HCT116 (cell line): ENCODE data around the gene ARL15. TPM values are rescaled to one million over a fixed set of nuclear protein-coding genes. Genes with fewer than 3 reads are reported as not detected.

Source experiments
- ATAC-seq: fragments of 200-7000 bp; cut with Tn5 transposase; 2 replicates; pipeline ENCODE4 v1.9.1; 2020; ENCODE audit warnings: mild to moderate bottlenecking, moderate library complexity
- BruUV-seq: library from RNA; stranded (reverse); fragments of 400-500 nt; replicated peaks from 2 replicates; lab custom pipeline; 2021; lab: Mats Ljungman, UMichigan
- CTCF ChIA-PET: fragments of 300-600 bp; sonication (Branson Sonifier 250); formaldehyde crosslinking; loops from one replicate; lab custom pipeline; 2021; ENCODE audit warnings: antibody characterized with exemption; lab: Charles Lee
- POLR2A ChIA-PET: fragments of 300-600, 350-600 bp; sonication (Branson Sonifier 250); formaldehyde crosslinking; loops from one replicate; lab custom pipeline; 2021; ENCODE audit warnings: antibody characterized with exemption; lab: Charles Lee
- RAD21 ChIA-PET, 2 experiments: fragments of 300-600 bp; sonication (Branson Sonifier 250); formaldehyde crosslinking; loops; one replicate each; lab custom pipeline; 2023; ENCODE audit warnings: low total read pairs in 2 of 2; ENCODE audit not compliant: uncharacterized antibody in 2 of 2, unreplicated experiment in 2 of 2, low non-redundant PET in 1 of 2; lab: Charles Lee
- DNase-seq: peaks from one replicate; pipeline ENCODE4 v3.0.0-alpha.2; 2010; ENCODE audit warnings: low read depth, low spot score
- H2AFZ ChIP-seq: fragments of 200-600 bp; shearing (Covaris generic), sonication (generic); 2 replicates; pipeline ENCODE4 v1.6.1; 2017; ENCODE audit warnings: low read depth, mixed run types, mixed read lengths, antibody characterized with exemption, low read length; ENCODE audit not compliant: poor library complexity, severe bottlenecking
- H3K27ac ChIP-seq: 2 replicates; pipeline ENCODE4 v1.5.1; 2012; ENCODE audit warnings: low read depth, low read length
- H3K27me3 ChIP-seq: fragments of 200-600 bp; sonication (generic); 2 replicates; pipeline ENCODE4 v1.6.1; 2016; ENCODE audit warnings: mixed run types, low read length, mixed read lengths; ENCODE audit not compliant: insufficient read depth
- H3K36me3 ChIP-seq, 2 experiments: fragments of 200-500 bp in 1 of 2; fragments of 200-600 bp in 1 of 2; sonication (Bioruptor generic) in 1 of 2; sonication (generic) in 1 of 2; 2 replicates each; pipeline versions ENCODE4 v1.5.1 to v1.6.1; 2014 to 2016; ENCODE audit warnings: low read length in 2 of 2, inconsistent platforms in 1 of 2, mixed read lengths in 1 of 2, mixed run types in 1 of 2; ENCODE audit not compliant: insufficient read depth in 2 of 2, control insufficient read depth in 1 of 2
- H3K4me1 ChIP-seq, 2 experiments: fragments of 200-600 bp in 1 of 2; sonication (generic) in 1 of 2; 2 replicates each; pipeline versions ENCODE4 v1.5.1 to v1.6.1; 2012 to 2017; ENCODE audit warnings: low read length in 2 of 2, inconsistent platforms in 1 of 2, mild to moderate bottlenecking in 1 of 2, mixed read lengths in 1 of 2, mixed run types in 1 of 2, moderate library complexity in 1 of 2; ENCODE audit not compliant: insufficient read depth in 2 of 2, control insufficient read depth in 1 of 2
- H3K4me2 ChIP-seq: fragments of 200-600 bp; sonication (generic); 2 replicates; pipeline ENCODE4 v1.6.1; 2017; ENCODE audit warnings: mixed run types, low read length, mixed read lengths
- H3K4me3 ChIP-seq, 2 experiments: fragments of 200-600 bp in 1 of 2; sonication (generic) in 1 of 2; replicated peaks in 1 of 2; 2 replicates each; pipeline ENCODE4 v1.5.1; 2011 to 2016; ENCODE audit warnings: low read length in 2 of 2, control low read depth in 1 of 2, low read depth in 1 of 2, mild to moderate bottlenecking in 1 of 2, mixed read lengths in 1 of 2, mixed run types in 1 of 2
- H3K79me2 ChIP-seq: fragments of 200-600 bp; sonication (generic); 2 replicates; pipeline ENCODE4 v1.6.1; 2017; ENCODE audit warnings: mild to moderate bottlenecking, mixed run types, low read length, moderate library complexity, mixed read lengths; ENCODE audit not compliant: insufficient read depth
- H3K9ac ChIP-seq: fragments of 200-600 bp; sonication (generic); 2 replicates; pipeline ENCODE4 v1.6.1; 2016; ENCODE audit warnings: low read length, mixed read lengths
- H3K9me2 ChIP-seq: fragments of 200-600 bp; sonication (generic), shearing (Covaris generic); 2 replicates; pipeline ENCODE4 v1.6.1; 2017; ENCODE audit warnings: mixed run types, mild to moderate bottlenecking, moderate library complexity; ENCODE audit not compliant: insufficient read depth
- H3K9me3 ChIP-seq, 2 experiments: fragments of 200-500 bp in 1 of 2; fragments of 200-600 bp in 1 of 2; sonication (Bioruptor generic) in 1 of 2; sonication (generic) in 1 of 2; 2 replicates each; pipeline ENCODE4 v1.6.1; 2014 to 2017; ENCODE audit warnings: low read length in 2 of 2, mixed read lengths in 2 of 2, inconsistent platforms in 1 of 2, low read depth in 1 of 2, mild to moderate bottlenecking in 1 of 2, mixed run types in 1 of 2, moderate library complexity in 1 of 2; ENCODE audit not compliant: control insufficient read depth in 1 of 2, insufficient read depth in 1 of 2
- H4K20me1 ChIP-seq: fragments of 200-600 bp; sonication (generic), shearing (Covaris generic); 2 replicates; pipeline ENCODE4 v1.6.1; 2017; ENCODE audit warnings: mixed run types, mild to moderate bottlenecking, moderate library complexity; ENCODE audit not compliant: insufficient read depth
- CBX3 ChIP-seq: IDR thresholded peaks from 2 replicates; pipeline ENCODE4 v1.6.1; 2012; ENCODE audit warnings: low read depth
- EGR1 ChIP-seq: IDR thresholded peaks from 2 replicates; pipeline ENCODE4 v1.6.1; 2012; ENCODE audit warnings: low read depth
- EZH2 ChIP-seq: fragments of 200-600 bp; sonication (generic); IDR thresholded peaks from 2 replicates; pipeline ENCODE4 v1.6.1; 2017; ENCODE audit warnings: antibody characterized with exemption, mixed run types
- FOSL1 ChIP-seq: IDR thresholded peaks from 2 replicates; pipeline ENCODE4 v1.6.1; 2012; ENCODE audit warnings: low read depth
- MAX ChIP-seq: IDR thresholded peaks from 2 replicates; pipeline ENCODE4 v1.6.1; 2012
- POLR2AphosphoS5 ChIP-seq: IDR thresholded peaks from 2 replicates; pipeline ENCODE4 v1.6.1; 2011; ENCODE audit warnings: mild to moderate bottlenecking, low read depth, low read length, moderate library complexity
- RAD21 ChIP-seq: IDR thresholded peaks from 2 replicates; pipeline ENCODE4 v1.6.1; 2012; ENCODE audit warnings: low read depth, mild to moderate bottlenecking
- REST ChIP-seq: IDR thresholded peaks from 2 replicates; pipeline ENCODE4 v1.6.1; 2012; ENCODE audit warnings: low read depth
- SP1 ChIP-seq: IDR thresholded peaks from 2 replicates; pipeline ENCODE4 v1.6.1; 2012; ENCODE audit warnings: low read depth
- ZFX ChIP-seq: fragments of 450-650 bp; IDR thresholded peaks from 2 replicates; pipeline ENCODE4 v1.6.1; 2017
- intact Hi-C: fragments of 100-400 bp; cut with micrococcal nuclease; formaldehyde crosslinking; loops from 2 replicates; pipeline ENCODE4 v1.10.0; 2022
- total RNA-seq: library from RNA; stranded (reverse); gene quantifications from one replicate; pipeline ENCODE4 v1.2.1, GENCODE V29; 2021; ENCODE audit not compliant: unreplicated experiment

ARL15 gene
- total RNA-seq, 1 experiment from 2014 or later, result 15.0 TPM

- RAD21 ChIA-PET, result no interaction called here
- no peaks in the 10 kb centered on the region for H4K20me1 ChIP-seq
- no peaks in the 10 kb centered on the region for H3K9me3 ChIP-seq
- H3K9me2 ChIP-seq, result no peaks in the 10 kb centered on the region
- peaks cover 0 to 8% of the 10 kb centered on the region in 2 experiments; a peak in 2 of 4 replicates for H3K4me1 ChIP-seq
- POLR2A ChIA-PET, result no interaction called here
- H3K9ac ChIP-seq, result no peak overlapping the region
- CTCF ChIA-PET, result interaction anchor here (0.5 kb wide), 1 partner anchor 656 kb away, joined by 3 read pairs; no protein-coding TSS in a partner anchor
- ATAC-seq, result no peak
- H2AFZ ChIP-seq, result no peak overlapping the region
- H3K36me3 ChIP-seq, result no peaks in the 10 kb centered on the region
- H3K4me3 ChIP-seq, result no peak overlapping the region
- TF ChIP-seq SP1, result no peak
- TF ChIP-seq ZFX, result no peak
- TF ChIP-seq MAX, result no peak
- no peak for TF ChIP-seq REST
- TF ChIP-seq EGR1, result no peak
- TF ChIP-seq FOSL1, result no peak
- TF ChIP-seq CBX3, result no peak
- no peak for TF ChIP-seq EZH2
- no peak for TF ChIP-seq POLR2AphosphoS5
- no peak for TF ChIP-seq RAD21
- H3K27ac ChIP-seq, result no peak overlapping the region
- H3K4me2 ChIP-seq, result no peak overlapping the region
- H3K79me2 ChIP-seq, result no peaks in the 10 kb centered on the region
- no TSS peak for BruUV-seq
- intact Hi-C loops, result no loop called here
- DNase-seq, result no peak
- no peaks in the 10 kb centered on the region for H3K27me3 ChIP-seq
Observed at GRCh38 chr5:53917826-53918225, 392.5 kb downstream of the ARL15 start.
